ENCODE data around the gene VPS52. TPM values are rescaled to one million over a fixed set of nuclear protein-coding genes. Genes with fewer than 3 reads are reported as not detected.
A peak's percentile ranks its signal among the peaks of the same experiment; 100 is the strongest.

Gene VPS52
- polyA plus RNA-seq, 3 donors: 69.2 to 99.3 (median 74.0) TPM

DNA sequence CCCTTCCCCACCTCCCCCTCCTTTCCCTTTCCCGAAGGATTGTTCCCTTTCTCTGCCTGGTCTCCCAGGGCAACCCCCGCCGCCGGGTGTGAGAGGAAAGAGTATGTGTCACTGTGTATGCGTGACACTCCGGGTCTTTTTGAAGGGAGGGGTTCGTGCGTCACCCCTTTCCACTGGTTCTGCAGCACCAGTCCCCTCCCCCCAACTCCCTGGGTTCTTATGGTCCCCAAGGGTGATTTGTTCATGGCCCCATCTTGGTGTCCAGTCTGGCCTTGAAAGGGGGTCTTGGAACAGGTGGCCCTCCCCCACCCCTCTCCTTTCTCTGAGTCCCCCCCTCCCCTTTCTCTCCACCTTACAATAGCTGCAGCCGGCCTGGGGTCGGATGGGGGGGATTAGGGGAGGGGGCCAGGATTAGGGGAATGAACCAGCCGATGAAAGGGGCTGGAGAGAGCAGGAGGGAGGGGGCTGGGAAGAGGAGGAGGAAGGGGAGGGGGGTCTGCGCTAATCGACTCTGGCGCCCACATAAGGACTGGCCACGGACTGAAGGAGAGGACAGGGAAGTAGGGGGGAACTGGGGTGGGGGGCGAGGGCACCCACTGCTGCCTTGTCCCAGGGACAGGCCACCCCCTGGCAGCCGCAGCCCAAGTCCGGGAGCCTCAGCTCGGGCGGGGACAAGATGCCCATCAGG is 64.7 kb downstream of the VPS52 start:
- no peak for DNase-seq (ENCODE audit: extremely low read depth in 1 of 11, low read depth in 9 of 11, low spot score in 4 of 11)

DNA sequence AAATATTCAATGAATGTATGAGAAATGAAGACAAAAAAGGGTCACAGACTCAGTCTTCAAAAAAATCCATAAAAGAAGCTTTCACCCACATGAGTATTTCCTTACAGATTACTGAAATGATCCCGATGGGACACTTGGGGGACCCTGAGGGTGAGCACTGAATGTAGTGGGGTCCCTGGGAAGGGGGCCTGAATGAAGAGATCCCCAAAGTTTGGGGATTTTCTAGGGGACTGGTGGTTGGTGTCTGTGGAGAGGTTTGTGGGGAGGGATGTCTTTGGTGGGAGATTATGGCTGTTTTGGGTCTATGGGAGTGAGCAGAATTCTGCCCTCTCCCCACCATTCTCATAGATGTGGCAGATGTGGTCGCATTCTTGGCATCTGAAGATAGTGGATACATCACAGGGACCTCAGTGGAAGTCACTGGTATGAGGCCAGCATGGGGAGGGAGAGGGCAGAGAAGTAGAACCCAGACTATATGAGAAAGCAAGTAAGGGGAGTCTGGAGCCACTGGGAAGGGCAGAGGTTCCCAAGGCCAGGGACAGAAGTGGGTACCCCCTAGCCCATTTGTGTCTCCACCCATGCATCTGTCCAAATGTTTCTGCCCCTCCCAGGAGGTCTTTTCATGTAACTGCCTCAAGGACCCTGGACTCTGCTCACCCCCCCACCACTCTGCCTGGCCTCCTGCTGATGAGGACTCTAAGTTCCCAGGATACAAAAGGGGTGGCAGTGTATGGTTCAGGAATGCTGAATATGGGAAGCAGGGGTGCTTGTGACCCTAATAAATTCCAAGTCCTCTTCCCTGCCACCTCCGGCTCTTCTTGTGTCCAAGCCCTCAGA is 65.4 kb downstream of the VPS52 start:
- no peak for DNase-seq (ENCODE audit: extremely low read depth in 1 of 11, low read depth in 9 of 11, low spot score in 4 of 11)

DNA sequence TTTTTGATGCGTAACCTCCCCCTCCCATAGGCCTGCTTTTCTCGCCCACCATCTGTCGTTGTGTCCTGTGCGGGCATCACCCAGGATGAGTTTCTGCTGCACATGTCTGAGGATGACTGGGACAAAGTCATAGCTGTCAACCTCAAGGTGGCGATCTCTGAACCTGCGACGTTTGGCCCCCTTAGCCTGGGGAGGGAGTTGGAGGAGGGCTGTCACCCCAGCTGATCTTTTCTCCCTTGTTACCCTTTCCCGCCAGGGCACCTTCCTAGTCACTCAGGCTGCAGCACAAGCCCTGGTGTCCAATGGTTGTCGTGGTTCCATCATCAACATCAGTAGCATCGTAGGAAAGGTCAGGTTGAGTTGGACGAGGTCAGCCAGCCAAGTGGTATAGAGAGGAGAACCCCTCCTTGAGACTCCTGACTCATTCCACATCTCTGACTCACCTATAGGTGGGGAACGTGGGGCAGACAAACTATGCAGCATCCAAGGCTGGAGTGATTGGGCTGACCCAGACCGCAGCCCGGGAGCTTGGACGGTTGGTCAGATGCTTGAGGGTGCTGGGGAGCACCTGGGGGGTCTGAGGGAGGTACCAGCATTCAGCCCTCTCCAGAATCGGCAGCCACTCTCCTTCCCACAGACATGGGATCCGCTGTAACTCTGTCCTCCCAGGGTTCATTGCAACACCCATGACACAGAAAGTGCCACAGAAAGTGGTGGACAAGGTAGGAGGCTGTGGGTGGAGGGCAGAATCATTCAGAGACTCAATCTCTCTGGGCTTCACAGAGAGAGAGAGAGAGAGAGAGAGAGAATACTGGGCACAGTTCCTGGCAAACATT is 66.3 kb downstream of the VPS52 start:
- DNase-seq (ENCODE audit: extremely low read depth in 1 of 11, low read depth in 9 of 11, low spot score in 4 of 11): no peak

DNA sequence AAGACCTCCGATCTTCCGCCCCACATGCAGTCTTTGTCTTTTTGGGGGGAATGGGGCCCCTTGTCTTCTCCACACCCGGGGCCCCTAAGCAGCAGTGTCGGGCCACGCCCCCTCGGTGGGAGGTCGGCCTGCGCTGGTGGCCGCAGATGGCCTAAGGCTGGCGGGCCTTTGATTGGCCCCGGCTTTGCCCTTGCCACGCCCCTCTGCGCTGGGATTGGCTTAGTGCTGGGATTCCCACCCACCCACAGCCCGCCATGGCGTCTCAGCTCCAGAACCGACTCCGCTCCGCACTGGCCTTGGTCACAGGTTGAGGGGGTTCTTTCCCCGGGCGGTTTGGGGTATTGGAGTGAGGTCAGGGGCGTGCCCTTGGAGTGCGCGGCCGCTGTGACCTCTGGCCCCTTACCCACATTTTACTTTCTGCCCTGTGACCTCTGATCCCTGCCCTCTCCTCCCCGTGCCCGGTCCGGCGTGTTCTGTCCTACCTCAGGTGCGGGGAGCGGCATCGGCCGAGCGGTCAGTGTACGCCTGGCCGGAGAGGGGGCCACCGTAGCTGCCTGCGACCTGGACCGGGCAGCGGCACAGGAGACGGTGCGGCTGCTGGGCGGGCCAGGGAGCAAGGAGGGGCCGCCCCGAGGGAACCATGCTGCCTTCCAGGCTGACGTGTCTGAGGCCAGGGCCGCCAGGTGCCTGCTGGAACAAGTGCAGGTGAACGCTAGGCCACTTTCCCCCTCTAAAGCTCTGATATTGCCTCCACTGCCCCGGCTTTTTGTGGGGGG is 67.1 kb downstream of the VPS52 start, which contains the start of gene HSD17B8:
Gene HSD17B8, plus strand, starts transcription at position 241 of the 776 bp plus-strand sequence. Its CDS starts 14 bp downstream, at position 255.
- peak; percentile 74 to 94 (median 89) for DNase-seq (ENCODE audit: extremely low read depth in 1 of 11, low read depth in 9 of 11, low spot score in 4 of 11)

DNA sequence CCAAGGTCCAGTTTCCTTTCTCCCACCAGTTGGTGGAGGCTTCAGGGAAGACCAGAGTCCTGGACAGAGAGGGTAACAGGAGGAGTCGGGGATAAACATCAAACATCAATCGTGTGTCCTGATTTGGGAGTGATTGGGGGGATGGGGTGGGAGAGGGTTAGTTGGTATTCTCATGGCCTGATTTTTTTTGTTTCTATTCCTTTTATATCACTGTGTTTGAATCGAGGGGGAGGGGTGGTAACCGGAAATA is 67.6 kb downstream of the VPS52 start:
- no peak for DNase-seq (ENCODE audit: extremely low read depth in 1 of 11, low read depth in 9 of 11, low spot score in 4 of 11)

DNA sequence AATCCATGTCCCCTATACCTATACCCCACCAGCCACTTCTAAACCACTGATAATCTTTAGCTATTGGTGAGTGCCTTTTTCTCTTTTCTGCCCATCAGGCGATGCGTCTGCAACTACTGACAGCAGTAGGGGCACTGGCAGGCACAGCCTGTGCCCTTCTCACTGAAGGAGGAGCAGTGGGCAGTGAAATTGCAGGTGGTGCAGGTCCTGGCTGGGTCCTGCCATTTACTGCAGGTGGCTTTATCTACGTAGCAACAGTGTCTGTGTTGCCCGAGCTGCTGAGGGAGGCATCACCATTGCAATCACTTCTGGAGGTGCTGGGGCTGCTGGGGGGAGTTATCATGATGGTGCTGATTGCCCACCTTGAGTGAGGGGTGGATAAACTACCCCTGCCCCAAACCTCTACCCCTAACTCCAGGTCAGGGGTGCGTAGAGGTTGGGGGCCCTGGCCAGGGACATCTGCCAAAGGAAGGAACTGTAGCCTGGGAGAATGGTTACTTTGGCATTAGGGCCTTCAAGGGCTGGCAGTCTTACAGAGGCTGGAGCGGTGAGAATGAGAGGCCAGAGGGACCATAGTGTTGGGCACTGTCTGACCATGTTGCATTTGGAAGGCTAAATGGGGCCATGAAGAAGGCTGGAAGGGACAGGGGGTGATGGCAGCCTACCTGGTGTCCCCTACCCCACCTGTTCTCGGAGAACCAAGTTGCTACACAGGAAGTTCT is 68.1 kb downstream of the VPS52 start:
- no peak for DNase-seq (ENCODE audit: extremely low read depth in 1 of 11, low read depth in 9 of 11, low spot score in 4 of 11)

DNA sequence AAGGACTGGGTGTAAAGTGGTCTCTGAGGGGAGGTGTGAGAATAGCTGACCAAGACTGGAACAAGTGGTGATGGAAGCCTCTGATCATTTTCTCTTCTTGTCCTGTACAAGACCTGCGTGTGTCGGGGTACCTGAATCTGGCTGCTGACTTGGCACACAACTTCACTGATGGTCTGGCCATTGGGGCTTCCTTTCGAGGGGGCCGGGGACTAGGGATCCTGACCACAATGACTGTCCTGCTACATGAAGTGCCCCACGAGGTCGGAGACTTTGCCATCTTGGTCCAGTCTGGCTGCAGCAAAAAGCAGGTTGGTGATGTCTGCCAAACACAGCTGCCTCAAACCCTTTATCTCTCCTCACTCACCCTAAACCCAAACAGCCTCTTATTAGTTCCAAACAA is 68.9 kb downstream of the VPS52 start:
- no peak for DNase-seq (ENCODE audit: extremely low read depth in 1 of 11, low read depth in 9 of 11, low spot score in 4 of 11)

DNA sequence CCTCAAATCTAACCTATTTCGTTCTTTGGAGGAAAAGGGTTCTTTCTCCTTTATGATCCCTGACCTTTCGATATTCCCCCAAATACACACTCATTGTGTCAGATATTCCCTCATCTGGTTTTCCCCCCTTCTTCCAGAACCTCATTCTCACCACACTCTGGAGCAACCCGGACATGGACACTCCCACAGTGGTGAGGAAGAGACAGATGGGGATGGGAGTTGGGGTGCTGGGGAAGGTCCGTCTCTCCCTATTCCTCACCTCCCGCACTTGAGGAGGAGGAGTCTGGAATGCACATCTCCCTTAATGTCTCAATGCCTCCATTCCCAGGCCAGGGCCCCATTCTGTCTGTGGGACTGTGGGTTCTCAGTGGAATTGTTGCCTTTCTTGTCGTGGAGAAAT is 69.7 kb downstream of the VPS52 start:
- DNase-seq (ENCODE audit: extremely low read depth in 1 of 11, low read depth in 9 of 11, low spot score in 4 of 11): no peak

DNA sequence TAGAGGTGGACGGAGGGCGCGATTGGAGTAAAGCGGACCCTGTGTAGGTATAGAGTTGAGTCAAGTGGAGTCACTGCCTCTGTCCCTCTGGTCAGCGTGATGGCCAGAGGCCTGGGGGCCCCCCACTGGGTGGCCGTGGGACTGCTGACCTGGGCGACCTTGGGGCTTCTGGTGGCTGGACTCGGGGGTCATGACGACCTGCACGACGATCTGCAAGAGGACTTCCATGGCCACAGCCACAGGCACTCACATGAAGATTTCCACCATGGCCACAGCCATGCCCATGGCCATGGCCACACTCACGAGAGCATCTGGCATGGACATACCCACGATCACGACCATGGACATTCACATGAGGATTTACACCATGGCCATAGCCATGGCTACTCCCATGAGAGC is 70.5 kb downstream of the VPS52 start:
- no peak for DNase-seq (ENCODE audit: extremely low read depth in 1 of 11, low read depth in 9 of 11, low spot score in 4 of 11)

Other genes starting within 250 kb of the VPS52 start
- 10 to 100 TPM in 2 of 3 donors, 1 to 10 TPM in 1; 8.6 to 32.9 (median 19.7) TPM for gene HLA-DPA1, start 198.2 kb downstream of the VPS52 start, polyA plus RNA-seq (ENCODE audit: insufficient read length in 3 of 3)
- 10 to 100 TPM; 10.7 to 26.6 (median 20.8) TPM for gene HLA-DPB1, start 195.9 kb downstream of the VPS52 start, polyA plus RNA-seq (ENCODE audit: insufficient read length in 3 of 3)
- gene COL11A2, start 79.4 kb downstream of the VPS52 start, polyA plus RNA-seq (ENCODE audit: insufficient read length in 3 of 3): 1 to 10 TPM; 4.2 to 7.3 (median 5.0) TPM
- gene RXRB, start 71.2 kb downstream of the VPS52 start, polyA plus RNA-seq (ENCODE audit: insufficient read length in 3 of 3): 10 to 100 TPM; 51.1 to 64.5 (median 61.0) TPM
- 100 to 1,000 TPM; 101 to 130 (median 109) TPM for gene SLC39A7, start 71.0 kb downstream of the VPS52 start, polyA plus RNA-seq (ENCODE audit: insufficient read length in 3 of 3)
- gene HSD17B8, start 67.2 kb downstream of the VPS52 start, polyA plus RNA-seq (ENCODE audit: insufficient read length in 3 of 3): 10 to 100 TPM; 24.4 to 28.5 (median 28.2) TPM
- gene RING1, start 63.4 kb downstream of the VPS52 start, polyA plus RNA-seq (ENCODE audit: insufficient read length in 3 of 3): 10 to 100 TPM; 49.2 to 68.5 (median 62.5) TPM
- 1,000 to 10,000 TPM; 2,982 to 3,472 (median 3,206) TPM for gene RPS18, start 199 bp upstream of the VPS52 start, polyA plus RNA-seq (ENCODE audit: insufficient read length in 3 of 3)
- gene B3GALT4, start 5.2 kb upstream of the VPS52 start, polyA plus RNA-seq (ENCODE audit: insufficient read length in 3 of 3): 1 to 10 TPM; 2.6 to 5.1 (median 4.4) TPM
- gene WDR46, start 17.4 kb upstream of the VPS52 start, polyA plus RNA-seq (ENCODE audit: insufficient read length in 3 of 3): 10 to 100 TPM; 57.3 to 72.6 (median 66.4) TPM
- 10 to 100 TPM; 70.4 to 77.0 (median 76.8) TPM for gene PFDN6, start 17.7 kb upstream of the VPS52 start, polyA plus RNA-seq (ENCODE audit: insufficient read length in 3 of 3)
- 100 to 1,000 TPM; 103 to 134 (median 113) TPM for gene RGL2, start 27.1 kb upstream of the VPS52 start, polyA plus RNA-seq (ENCODE audit: insufficient read length in 3 of 3)
- gene TAPBP, start 42.2 kb upstream of the VPS52 start, polyA plus RNA-seq (ENCODE audit: insufficient read length in 3 of 3): 10 to 100 TPM; 33.7 to 47.7 (median 34.5) TPM
- 10 to 100 TPM; 19.8 to 28.3 (median 23.2) TPM for gene ZBTB22, start 45.9 kb upstream of the VPS52 start, polyA plus RNA-seq (ENCODE audit: insufficient read length in 3 of 3)
- gene DAXX, start 51.1 kb upstream of the VPS52 start, polyA plus RNA-seq (ENCODE audit: insufficient read length in 3 of 3): 10 to 100 TPM; 46.9 to 63.6 (median 61.5) TPM
- gene KIFC1, start 119.9 kb upstream of the VPS52 start, polyA plus RNA-seq (ENCODE audit: insufficient read length in 3 of 3): 10 to 100 TPM; 37.0 to 50.3 (median 46.5) TPM
- 10 to 100 TPM; 57.8 to 82.8 (median 68.8) TPM for gene PHF1, start 139.1 kb upstream of the VPS52 start, polyA plus RNA-seq (ENCODE audit: insufficient read length in 3 of 3)
- gene CUTA, start 146.2 kb upstream of the VPS52 start, polyA plus RNA-seq (ENCODE audit: insufficient read length in 3 of 3): 100 to 1,000 TPM; 226 to 254 (median 240) TPM
- 10 to 100 TPM; 32.6 to 51.5 (median 33.5) TPM for gene SYNGAP1, start 148.2 kb upstream of the VPS52 start, polyA plus RNA-seq (ENCODE audit: insufficient read length in 3 of 3)
- gene ZBTB9, start 182.7 kb upstream of the VPS52 start, polyA plus RNA-seq (ENCODE audit: insufficient read length in 3 of 3): 10 to 100 TPM; 13.4 to 17.7 (median 15.5) TPM

All from renal cortex interstitium (tissue), 11 donors.